GM12878 (cell line): Measurements from ENCODE around the gene ARFIP1. TPM values are rescaled to one million over a fixed set of nuclear protein-coding genes. Genes with fewer than 3 reads are reported as not detected.

ENCODE experiments used
- ATAC-seq: fragments of 200-7000 bp; cut with Tn5 transposase; 3 replicates; pipeline ENCODE4 v1.9.1; 2020; ENCODE audit warnings: mild to moderate bottlenecking, moderate library complexity
- BruUV-seq: library from RNA; stranded (reverse); fragments of 400-500 nt; replicated peaks from 2 replicates; lab custom pipeline; 2021; lab: Mats Ljungman, UMichigan
- CTCF ChIA-PET: fragments of 300-600 bp; sonication (Branson Sonifier 250); formaldehyde crosslinking; extraction: SDS; loops from one replicate; lab custom pipeline; 2021; ENCODE audit warnings: inconsistent platforms; lab: Yijun Ruan, JAX
- POLR2A ChIA-PET: fragments of 350-600 bp; formaldehyde crosslinking; extraction: SDS; loops from one replicate; lab custom pipeline; 2021; ENCODE audit warnings: inconsistent platforms; lab: Charles Lee
- RAD21 ChIA-PET: fragments of 300-600 bp; sonication (Branson Sonifier 250); formaldehyde crosslinking; loops from one replicate; lab custom pipeline; 2023; ENCODE audit warnings: antibody characterized with exemption; ENCODE audit not compliant: unreplicated experiment; lab: Charles Lee
- SMC1A ChIA-PET: fragments of 300-600 bp; sonication (Branson Sonifier 250); formaldehyde crosslinking; loops from one replicate; lab custom pipeline; 2023; ENCODE audit not compliant: unreplicated experiment, uncharacterized antibody; lab: Charles Lee
- DNase-seq: peaks from one replicate; pipeline ENCODE4 v3.0.0-alpha.2; 2011; ENCODE audit warnings: low read depth, low spot score
- FAIRE-seq: peaks from 3 replicates; lab custom pipeline; 2011; peaks lifted over from hg19 to GRCh38; lab: Jason Lieb, UNC
- H2AFZ ChIP-seq: 2 replicates; pipeline ENCODE4 v1.6.0; 2011; ENCODE audit warnings: low read depth, low read length, control low read depth; ENCODE audit not compliant: control insufficient read depth
- H3K27ac ChIP-seq: 2 replicates; pipeline ENCODE4 v1.5.1; 2011; ENCODE audit warnings: control low read depth; ENCODE audit not compliant: control insufficient read depth, insufficient read depth
- H3K27me3 ChIP-seq, 2 experiments: replicated peaks in 1 of 2; 2 replicates each; pipeline versions ENCODE4 v1.6.0 to v1.6.1; 2011; ENCODE audit warnings: low read length in 1 of 2; ENCODE audit not compliant: control insufficient read depth in 2 of 2, insufficient read depth in 2 of 2
- H3K36me3 ChIP-seq, 2 experiments: 2 replicates each; pipeline ENCODE4 v1.5.1; 2011; ENCODE audit warnings: low read length in 1 of 2; ENCODE audit not compliant: control insufficient read depth in 2 of 2, insufficient read depth in 2 of 2
- H3K4me1 ChIP-seq: 2 replicates; pipeline ENCODE4 v1.6.1; 2011; ENCODE audit warnings: mild to moderate bottlenecking, low read length, moderate library complexity, mixed read lengths; ENCODE audit not compliant: control insufficient read depth, insufficient read depth
- H3K4me2 ChIP-seq: 2 replicates; pipeline ENCODE4 v1.6.0; 2011; ENCODE audit warnings: control low read depth; ENCODE audit not compliant: control insufficient read depth, insufficient read depth
- H3K4me3 ChIP-seq: fragments of 200-600 bp; sonication (generic); 2 replicates; pipeline ENCODE4 v1.5.1; 2016
- H3K79me2 ChIP-seq: 2 replicates; pipeline ENCODE4 v1.6.0; 2011; ENCODE audit warnings: low read length; ENCODE audit not compliant: control insufficient read depth, insufficient read depth
- H3K9ac ChIP-seq: 2 replicates; pipeline ENCODE4 v1.8.0; 2011; ENCODE audit warnings: low read length, control low read depth, mixed read lengths; ENCODE audit not compliant: control insufficient read depth, insufficient read depth
- H3K9me3 ChIP-seq: replicated peaks from 3 replicates; pipeline ENCODE4 v1.5.1; 2011; ENCODE audit warnings: mild to moderate bottlenecking, low read length; ENCODE audit not compliant: control insufficient read depth, insufficient read depth
- H4K20me1 ChIP-seq: 2 replicates; pipeline ENCODE4 v1.6.0; 2011; ENCODE audit not compliant: control insufficient read depth, insufficient read depth
- BACH1 ChIP-seq: fragments of 450-650 bp; IDR thresholded peaks from 2 replicates; pipeline ENCODE4 v1.6.1; 2017; ENCODE audit warnings: mild to moderate bottlenecking, borderline replicate concordance
- CREB1 ChIP-seq: IDR thresholded peaks from 2 replicates; pipeline ENCODE4 v1.6.1; 2012; ENCODE audit warnings: low read depth, mild to moderate bottlenecking, inconsistent platforms
- EP300 ChIP-seq, 2 experiments: fragments of 150-350 bp in 1 of 2; IDR thresholded peaks; 2 replicates each; pipeline ENCODE4 v1.6.1; 2011 to 2012; ENCODE audit warnings: low read depth in 2 of 2, low read length in 2 of 2, borderline replicate concordance in 1 of 2, improper control_type of control experiment in 1 of 2, inconsistent platforms in 1 of 2; ENCODE audit not compliant: control insufficient read depth in 1 of 2
- FOXM1 ChIP-seq: IDR thresholded peaks from 2 replicates; pipeline ENCODE4 v1.6.1; 2012; ENCODE audit warnings: low read depth, mild to moderate bottlenecking, inconsistent platforms, low read length, moderate library complexity
- HDGF ChIP-seq: fragments of 450-650 bp; IDR thresholded peaks from 2 replicates; pipeline ENCODE4 v1.6.1; 2016; ENCODE audit warnings: antibody characterized with exemption
- IRF4 ChIP-seq: IDR thresholded peaks from 2 replicates; pipeline ENCODE4 v1.6.1; 2011; ENCODE audit warnings: low read depth, low read length
- MEF2A ChIP-seq: IDR thresholded peaks from 2 replicates; pipeline ENCODE4 v1.6.1; 2011; ENCODE audit warnings: low read depth, mild to moderate bottlenecking, low read length, moderate library complexity; ENCODE audit not compliant: insufficient read depth
- NFYB ChIP-seq: IDR thresholded peaks from 2 replicates; pipeline ENCODE4 v1.6.1; 2011; ENCODE audit warnings: low read depth, mild to moderate bottlenecking, low read length, improper control_type of control experiment, moderate library complexity; ENCODE audit not compliant: insufficient read depth
- NKRF ChIP-seq: fragments of 450-650 bp; conservative IDR thresholded peaks from 2 replicates; pipeline ENCODE4 v1.6.1; 2017; ENCODE audit warnings: mild to moderate bottlenecking, moderate library complexity
- NR2C2 ChIP-seq: IDR thresholded peaks from 2 replicates; pipeline ENCODE4 v1.6.1; 2011; ENCODE audit warnings: borderline replicate concordance, low read depth; ENCODE audit not compliant: control insufficient read depth, insufficient read length
- NRF1 ChIP-seq: conservative IDR thresholded peaks from 2 replicates; pipeline ENCODE4 v1.6.1; 2011; ENCODE audit warnings: mild to moderate bottlenecking, low read depth, low read length, improper control_type of control experiment
- POLR2A ChIP-seq: IDR thresholded peaks from 2 replicates; pipeline ENCODE4 v1.6.1; 2011; ENCODE audit warnings: low read depth, mild to moderate bottlenecking, low read length
- RAD21 ChIP-seq: IDR thresholded peaks from 2 replicates; pipeline ENCODE4 v1.6.1; 2011; ENCODE audit warnings: mild to moderate bottlenecking, low read depth, low read length, moderate library complexity; ENCODE audit not compliant: insufficient read depth
- SMAD5 ChIP-seq: IDR thresholded peaks from 2 replicates; pipeline ENCODE4 v1.6.1; 2016; ENCODE audit warnings: antibody characterized with exemption, low read depth
- SREBF2 ChIP-seq: IDR thresholded peaks from 2 replicates; pipeline ENCODE4 v1.6.1; 2012; ENCODE audit warnings: mild to moderate bottlenecking, low read length
- ZBTB40 ChIP-seq: fragments of 450-650 bp; IDR thresholded peaks from 2 replicates; pipeline ENCODE4 v1.6.1; 2016; ENCODE audit warnings: mild to moderate bottlenecking, moderate library complexity, borderline replicate concordance
- ZNF274 ChIP-seq: IDR thresholded peaks from one replicate; pipeline ENCODE4 v1.8.0; 2011; ENCODE audit not compliant: insufficient read length, insufficient read depth
- ZNF622 ChIP-seq: fragments of 450-650 bp; IDR thresholded peaks from 2 replicates; pipeline ENCODE4 v1.6.1; 2017; ENCODE audit warnings: mild to moderate bottlenecking, inconsistent platforms
- WGBS: methylation state at CpG from one replicate; pipeline ENCODE4 v1.1.6; 2016; ENCODE audit warnings: low lambda C conversion rate; ENCODE audit not compliant: insufficient replicate concordance, insufficient coverage; ENCODE audit errors: missing lambda C conversion rate; 5-methylcytosine and 5-hydroxymethylcytosine counted together
- in situ Hi-C: fragments of 300-500 bp; cut with MboI; formaldehyde crosslinking; loops from 9 replicates; pipeline ENCODE4 v1.14.3; 2018; ENCODE audit warnings: mixed read lengths
- intact Hi-C: fragments of 100-400 bp; cut with micrococcal nuclease; formaldehyde crosslinking; loops from one replicate; pipeline ENCODE4 v1.14.2; 2022; ENCODE audit not compliant: unreplicated experiment
- polyA plus RNA-seq, 11 experiments: library from polyadenylated mRNA; depleted of rRNA in 4 of 11; unstranded in 6 of 11; stranded (reverse) in 5 of 11; fragments of >200 nt; fragmentation: Nextera tagmentation in 4 of 11; fragmentation: Illumina TruSeq in 1 of 11; extraction: Ambion mirVana in 4 of 11; extraction: Trizol in 1 of 11; gene quantifications; 1 replicate in 1 of 11; 2 replicates in 10 of 11; pipeline versions ENCODE4 v1.2.1 to v1.2.3, GENCODE V29; 2011 to 2016; ENCODE audit warnings: inconsistent platforms in 2 of 11, missing spikeins in 2 of 11, low read depth in 1 of 11
- total RNA-seq, 4 experiments: library from RNA; depleted of rRNA in 3 of 4; stranded (reverse); fragments of >200 nt in 3 of 4; fragmentation: Illumina TruSeq in 1 of 4; extraction: Trizol in 1 of 4; gene quantifications; 2 replicates each; pipeline versions ENCODE4 v1.2.1 to v1.2.3, GENCODE V29; 2013 to 2021

Gene ARFIP1
- total and polyA plus RNA-seq, 10 of the 15 experiments (the other 5 are each of a cell fraction or from before 2014, with no cell fraction given): 9.5 to 21.7 (median 15.4) TPM

GRCh38 chr4:152771741-152772533 is 7.8 kb upstream of the ARFIP1 start (continued):
- TF ChIP-seq HDGF: no peak

GRCh38 chr4:152773339-152773738 is 6.4 kb upstream of the ARFIP1 start:
- in situ Hi-C loops: no loop called here
- RAD21 ChIA-PET: no interaction called here
- H3K9me3 ChIP-seq: no peaks in the 10 kb centered on the region
- no peak for ATAC-seq
- H2AFZ ChIP-seq: no peak overlapping the region
- H3K9ac ChIP-seq: no peak overlapping the region
- SMC1A ChIA-PET: interaction anchor here (1.3 kb wide), 1 partner anchor 221 kb away, joined by 3 read pairs; no protein-coding TSS in a partner anchor
- 58% methylated on average over 2 of the region's 2 CpGs for WGBS
- no TSS peak for BruUV-seq
- FAIRE-seq: no peak
- no peak for DNase-seq
- H4K20me1 ChIP-seq: no peaks in the 10 kb centered on the region
- H3K4me2 ChIP-seq: no peak overlapping the region
- peaks cover 9% of the 10 kb centered on the region for H3K4me1 ChIP-seq
- CTCF ChIA-PET: no interaction called here
- H3K27me3 ChIP-seq: no peaks in the 10 kb centered on the region
- no peaks in the 10 kb centered on the region for H3K79me2 ChIP-seq
- POLR2A ChIA-PET: no interaction called here
- H3K4me3 ChIP-seq: no peak overlapping the region
- no peaks in the 10 kb centered on the region for H3K36me3 ChIP-seq
- intact Hi-C loops: no loop called here
- no peak overlapping the region for H3K27ac ChIP-seq
- no peak for TF ChIP-seq ZBTB40
- TF ChIP-seq NR2C2: no peak
- no peak for TF ChIP-seq FOXM1
- no peak for TF ChIP-seq IRF4
- no peak for TF ChIP-seq RAD21
- no peak for TF ChIP-seq POLR2A
- no peak for TF ChIP-seq ZNF622
- no peak for TF ChIP-seq EP300 (IDR thresholded peaks at IDR 0.05; ENCODE audit: borderline replicate concordance in 1 of 2, control insufficient read depth in 1 of 2, low read depth in 2 of 2, low read length in 2 of 2)
- no peak for TF ChIP-seq CREB1
- TF ChIP-seq SREBF2: no peak
- no peak for TF ChIP-seq ZNF274
- TF ChIP-seq NRF1: no peak
- no peak for TF ChIP-seq NKRF
- TF ChIP-seq NFYB: no peak
- TF ChIP-seq MEF2A: no peak
- no peak for TF ChIP-seq SMAD5
- TF ChIP-seq BACH1: no peak
